IPS-11a (cell line): ENCODE results near the gene ANKRD36B.
A peak's percentile ranks its signal among the peaks of the same experiment; 100 is the strongest.
"Not testable (repeated sequence)": the region's sequence is repeated elsewhere in the genome, so short reads cannot be mapped to it uniquely, and the experiment has no call there.

Experiments used
- H3K4me3 ChIP-seq: one replicate; pipeline ENCODE4 v1.5.1; 2013; ENCODE audit warnings: low read depth, low read length, control low read depth

The ANKRD36B gene

GRCh38 chr2:97589598-97590510 is at the start of gene ANKRD36B:
ANKRD36B (minus strand) TSS chr2:97589877; CDS start chr2:97589685, 192 bp downstream.
- H3K4me3 ChIP-seq: peak within 1 kb of the TSS; percentile 43

GRCh38 chr2:97626049-97626430 is 36.4 kb upstream of the ANKRD36B start:
- not testable (repeated sequence) for H3K4me3 ChIP-seq

- H3K4me3 ChIP-seq: not testable (repeated sequence)
Observed at GRCh38 chr2:97625354-97626048, 35.8 kb upstream of the ANKRD36B start.

GRCh38 chr2:97622976-97623375 is 33.3 kb upstream of the ANKRD36B start:
- H3K4me3 ChIP-seq: not testable (repeated sequence)

- H3K4me3 ChIP-seq: not testable (repeated sequence)
Observed at GRCh38 chr2:97620492-97620891, 30.8 kb upstream of the ANKRD36B start.

- H3K4me3 ChIP-seq: not testable (repeated sequence)
Observed at GRCh38 chr2:97618939-97619827, 29.5 kb upstream of the ANKRD36B start.

GRCh38 chr2:97617911-97618310 is 28.2 kb upstream of the ANKRD36B start:
- H3K4me3 ChIP-seq: no peak overlapping the region

- not testable (repeated sequence) for H3K4me3 ChIP-seq
Observed at GRCh38 chr2:97615746-97616145, 26.1 kb upstream of the ANKRD36B start.

GRCh38 chr2:97611895-97612294 is 22.2 kb upstream of the ANKRD36B start:
- not testable (repeated sequence) for H3K4me3 ChIP-seq

GRCh38 chr2:97608745-97609144 is 19.1 kb upstream of the ANKRD36B start:
- not testable (repeated sequence) for H3K4me3 ChIP-seq

- not testable (repeated sequence) for H3K4me3 ChIP-seq
Observed at GRCh38 chr2:97605524-97606339, 16.1 kb upstream of the ANKRD36B start.

- H3K4me3 ChIP-seq: not testable (repeated sequence)
Observed at GRCh38 chr2:97605109-97605508, 15.4 kb upstream of the ANKRD36B start.

- not testable (repeated sequence) for H3K4me3 ChIP-seq
Observed at GRCh38 chr2:97601537-97601936, 11.9 kb upstream of the ANKRD36B start.

- H3K4me3 ChIP-seq: not testable (repeated sequence)
Observed at GRCh38 chr2:97596180-97596579, 6.5 kb upstream of the ANKRD36B start.

GRCh38 chr2:97593520-97593919 is 3.8 kb upstream of the ANKRD36B start:
- H3K4me3 ChIP-seq: not testable (repeated sequence)

- H3K4me3 ChIP-seq: peak overlapping the region; percentile 35
Observed at GRCh38 chr2:97590515-97591394, 1.1 kb upstream of the ANKRD36B start.

- H3K4me3 ChIP-seq: peak overlapping the region; percentile 43
Observed at GRCh38 chr2:97589257-97589597, 450 bp downstream of the ANKRD36B start.

- not testable (repeated sequence) for H3K4me3 ChIP-seq
Observed at GRCh38 chr2:97565674-97566073, 24.0 kb downstream of the ANKRD36B start.

- not testable (repeated sequence) for H3K4me3 ChIP-seq
Observed at GRCh38 chr2:97552406-97552805, 37.3 kb downstream of the ANKRD36B start.
